Measurements from ENCODE around the gene NKAIN2.

The NKAIN2 gene

DNA sequence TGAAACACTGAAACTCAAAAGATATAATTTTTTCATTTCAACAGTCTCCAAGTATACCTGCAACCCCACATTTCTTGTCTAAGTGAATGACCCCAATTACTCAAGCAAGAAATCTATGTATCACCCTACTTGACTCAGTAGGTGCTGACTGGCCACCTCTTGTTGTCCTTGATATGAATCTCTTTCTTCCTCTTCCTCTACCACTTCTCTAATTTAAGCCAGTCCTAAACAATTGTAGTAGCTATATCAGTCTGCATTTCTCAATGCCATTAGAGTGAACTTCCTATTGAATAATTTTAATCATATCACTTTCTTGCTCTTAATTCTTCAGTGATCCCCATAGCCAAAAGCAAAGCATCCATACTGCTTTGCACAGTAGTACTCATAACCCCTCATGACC, 93.2 kb downstream of the NKAIN2 start:
- no peak overlapping the region for H3K56ac ChIP-seq (ENCODE audit: low read length)
- H3K79me2 ChIP-seq (ENCODE audit: control insufficient read depth, insufficient read depth, low read length): no peaks in the 10 kb centered on the region
- no peak overlapping the region for H3K4ac ChIP-seq (ENCODE audit: low read depth, low read length)
- no peak overlapping the region for H2AK5ac ChIP-seq (ENCODE audit: low read length)
- H4K8ac ChIP-seq (ENCODE audit: low read depth, low read length): no peak overlapping the region
- no peak overlapping the region for H3K9ac ChIP-seq (ENCODE audit: low read length)
- no peak overlapping the region for H3K23ac ChIP-seq (ENCODE audit: low read length)
- H3K4me1 ChIP-seq (ENCODE audit: control insufficient read depth, low read depth, low read length): no peaks in the 10 kb centered on the region
- H3K36me3 ChIP-seq (ENCODE audit: control insufficient read depth, insufficient read depth, low read length): no peaks in the 10 kb centered on the region
- no peak overlapping the region for H3K27ac ChIP-seq (ENCODE audit: low read depth, low read length)
- no peak overlapping the region for H3K4me3 ChIP-seq (ENCODE audit: low read length)
- no peak overlapping the region for H4K5ac ChIP-seq (ENCODE audit: low read length)
- DNase-seq: no peak
- H2BK5ac ChIP-seq (ENCODE audit: low read length): no peak overlapping the region
- H3K4me2 ChIP-seq (ENCODE audit: low read length): no peak overlapping the region
- no peaks in the 10 kb centered on the region for H3K27me3 ChIP-seq (ENCODE audit: insufficient read depth, low read length, poor library complexity)
- H3K79me1 ChIP-seq (ENCODE audit: low read length): no peaks in the 10 kb centered on the region
- H3K18ac ChIP-seq (ENCODE audit: low read length): no peak overlapping the region
- H2BK15ac ChIP-seq (replicated peaks; ENCODE audit: low read depth): no peak overlapping the region
- no peak overlapping the region for H2BK120ac ChIP-seq (ENCODE audit: low read depth, low read length)

DNA sequence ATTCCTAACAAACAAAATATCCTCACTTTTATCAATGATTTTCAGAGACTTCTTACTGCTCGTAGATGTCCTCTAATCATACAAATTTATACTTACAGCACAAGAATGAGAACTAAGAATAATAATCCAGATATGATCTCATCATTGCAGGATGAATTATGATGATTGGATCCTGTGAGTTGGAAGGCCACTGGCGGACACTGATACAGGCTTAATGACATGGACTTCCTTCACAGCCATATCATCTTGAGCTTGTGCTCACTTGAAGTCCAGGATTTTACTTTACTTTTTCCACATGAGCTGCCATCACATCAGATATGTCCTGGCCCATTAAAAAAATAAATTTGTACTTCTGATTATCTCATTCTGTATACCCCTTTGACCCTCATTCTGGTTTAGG, 94.3 kb downstream of the NKAIN2 start:
- Histone ChIP-seq H3K23ac (ENCODE audit: low read length) (no peak overlapping the region), H3K36me3 (ENCODE audit: control insufficient read depth, insufficient read depth, low read length) (no peaks in the 10 kb centered on the region), H3K27ac (ENCODE audit: low read depth, low read length) (no peak overlapping the region), H2AK5ac (ENCODE audit: low read length) (no peak overlapping the region), H3K79me1 (ENCODE audit: low read length) (no peaks in the 10 kb centered on the region), H4K5ac (ENCODE audit: low read length) (no peak overlapping the region), H3K27me3 (ENCODE audit: insufficient read depth, low read length, poor library complexity) (no peaks in the 10 kb centered on the region), H3K4me1 (ENCODE audit: control insufficient read depth, low read depth, low read length) (no peaks in the 10 kb centered on the region), H3K9ac (ENCODE audit: low read length) (no peak overlapping the region), H3K4ac (ENCODE audit: low read depth, low read length) (no peak overlapping the region), H2BK120ac (ENCODE audit: low read depth, low read length) (no peak overlapping the region), H3K56ac (ENCODE audit: low read length) (no peak overlapping the region), H2BK15ac (replicated peaks; ENCODE audit: low read depth) (no peak overlapping the region), H3K79me2 (ENCODE audit: control insufficient read depth, insufficient read depth, low read length) (no peaks in the 10 kb centered on the region), H3K4me3 (ENCODE audit: low read length) (no peak overlapping the region), H2BK5ac (ENCODE audit: low read length) (no peak overlapping the region), H3K18ac (ENCODE audit: low read length) (no peak overlapping the region), H4K8ac (ENCODE audit: low read depth, low read length) (no peak overlapping the region), H3K4me2 (ENCODE audit: low read length) (no peak overlapping the region)
- DNase-seq: no peak
- WGBS (ENCODE audit: extremely low coverage, insufficient coverage, low lambda C conversion rate): 100% methylated on average over 1 of the region's 2 CpGs

DNA sequence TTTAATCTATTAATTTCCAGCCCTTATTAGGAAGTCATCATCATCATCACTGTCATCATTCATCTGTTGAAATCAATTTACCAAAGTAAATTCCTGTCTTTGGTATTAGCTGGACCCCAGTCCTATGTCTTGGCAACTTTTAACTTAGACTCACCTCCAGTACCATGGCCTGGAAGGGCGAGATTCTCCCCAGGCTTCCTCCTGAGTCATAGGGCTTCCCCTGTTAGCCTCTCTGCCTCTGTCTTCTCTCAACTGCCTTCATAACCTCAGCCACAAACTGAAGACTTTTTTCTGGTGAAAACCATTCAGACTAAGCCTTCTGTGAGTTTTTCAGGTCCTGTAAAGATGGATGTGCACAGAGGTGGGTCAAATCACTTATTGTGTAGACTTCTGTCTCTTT, 95.0 kb downstream of the NKAIN2 start:
- H2BK15ac ChIP-seq (replicated peaks; ENCODE audit: low read depth): no peak overlapping the region
- H3K79me2 ChIP-seq (ENCODE audit: control insufficient read depth, insufficient read depth, low read length): no peaks in the 10 kb centered on the region
- no peak overlapping the region for H3K18ac ChIP-seq (ENCODE audit: low read length)
- H3K23ac ChIP-seq (ENCODE audit: low read length): no peak overlapping the region
- H3K79me1 ChIP-seq (ENCODE audit: low read length): no peaks in the 10 kb centered on the region
- no peaks in the 10 kb centered on the region for H3K4me1 ChIP-seq (ENCODE audit: control insufficient read depth, low read depth, low read length)
- no peak for DNase-seq
- H3K4ac ChIP-seq (ENCODE audit: low read depth, low read length): no peak overlapping the region
- H3K36me3 ChIP-seq (ENCODE audit: control insufficient read depth, insufficient read depth, low read length): no peaks in the 10 kb centered on the region
- no CpG with 5 or more reads among the region's 1 CpG for WGBS (ENCODE audit: extremely low coverage, insufficient coverage, low lambda C conversion rate)
- no peak overlapping the region for H3K4me3 ChIP-seq (ENCODE audit: low read length)
- H3K27me3 ChIP-seq (ENCODE audit: insufficient read depth, low read length, poor library complexity): no peaks in the 10 kb centered on the region
- no peak overlapping the region for H3K56ac ChIP-seq (ENCODE audit: low read length)
- no peak overlapping the region for H2BK120ac ChIP-seq (ENCODE audit: low read depth, low read length)
- H4K8ac ChIP-seq (ENCODE audit: low read depth, low read length): no peak overlapping the region
- no peak overlapping the region for H3K27ac ChIP-seq (ENCODE audit: low read depth, low read length)
- no peak overlapping the region for H2BK5ac ChIP-seq (ENCODE audit: low read length)
- H3K9ac ChIP-seq (ENCODE audit: low read length): no peak overlapping the region
- H2AK5ac ChIP-seq (ENCODE audit: low read length): no peak overlapping the region
- no peak overlapping the region for H3K4me2 ChIP-seq (ENCODE audit: low read length)
- no peak overlapping the region for H4K5ac ChIP-seq (ENCODE audit: low read length)

DNA sequence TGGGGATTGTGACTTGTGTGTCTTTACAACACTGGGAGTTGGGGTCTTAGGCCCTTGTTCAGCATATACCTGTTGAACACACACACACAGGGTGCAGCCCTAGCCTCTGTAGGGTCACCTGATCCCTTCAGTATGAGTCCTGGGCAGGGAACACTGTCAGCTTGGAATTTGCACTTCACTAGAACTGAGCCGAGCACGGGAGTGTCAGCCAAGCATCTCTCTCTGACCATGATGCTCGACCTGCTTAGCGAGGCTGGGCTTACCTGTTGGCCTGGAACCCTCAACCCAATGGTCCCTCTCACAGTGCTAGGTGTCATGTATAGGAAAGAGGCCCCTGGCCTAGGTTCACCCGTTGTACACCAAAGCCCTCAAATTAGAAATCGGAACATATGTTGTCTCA, 96.1 kb downstream of the NKAIN2 start:
- no peak overlapping the region for H4K5ac ChIP-seq (ENCODE audit: low read length)
- no peak overlapping the region for H2BK5ac ChIP-seq (ENCODE audit: low read length)
- no peak overlapping the region for H3K4me3 ChIP-seq (ENCODE audit: low read length)
- no peaks in the 10 kb centered on the region for H3K36me3 ChIP-seq (ENCODE audit: control insufficient read depth, insufficient read depth, low read length)
- H4K8ac ChIP-seq (ENCODE audit: low read depth, low read length): no peak overlapping the region
- H3K27ac ChIP-seq (ENCODE audit: low read depth, low read length): no peak overlapping the region
- H3K23ac ChIP-seq (ENCODE audit: low read length): no peak overlapping the region
- no peak overlapping the region for H3K4me2 ChIP-seq (ENCODE audit: low read length)
- no peak overlapping the region for H3K9ac ChIP-seq (ENCODE audit: low read length)
- no peak overlapping the region for H2BK120ac ChIP-seq (ENCODE audit: low read depth, low read length)
- no peak overlapping the region for H3K56ac ChIP-seq (ENCODE audit: low read length)
- no peak for DNase-seq
- H3K79me2 ChIP-seq (ENCODE audit: control insufficient read depth, insufficient read depth, low read length): no peaks in the 10 kb centered on the region
- H2AK5ac ChIP-seq (ENCODE audit: low read length): no peak overlapping the region
- H3K79me1 ChIP-seq (ENCODE audit: low read length): no peaks in the 10 kb centered on the region
- H3K18ac ChIP-seq (ENCODE audit: low read length): no peak overlapping the region
- no peak overlapping the region for H2BK15ac ChIP-seq (replicated peaks; ENCODE audit: low read depth)
- H3K4me1 ChIP-seq (ENCODE audit: control insufficient read depth, low read depth, low read length): no peaks in the 10 kb centered on the region
- no CpG with 5 or more reads among the region's 6 CpGs for WGBS (ENCODE audit: extremely low coverage, insufficient coverage, low lambda C conversion rate)
- H3K27me3 ChIP-seq (ENCODE audit: insufficient read depth, low read length, poor library complexity): no peaks in the 10 kb centered on the region
- no peak overlapping the region for H3K4ac ChIP-seq (ENCODE audit: low read depth, low read length)

DNA sequence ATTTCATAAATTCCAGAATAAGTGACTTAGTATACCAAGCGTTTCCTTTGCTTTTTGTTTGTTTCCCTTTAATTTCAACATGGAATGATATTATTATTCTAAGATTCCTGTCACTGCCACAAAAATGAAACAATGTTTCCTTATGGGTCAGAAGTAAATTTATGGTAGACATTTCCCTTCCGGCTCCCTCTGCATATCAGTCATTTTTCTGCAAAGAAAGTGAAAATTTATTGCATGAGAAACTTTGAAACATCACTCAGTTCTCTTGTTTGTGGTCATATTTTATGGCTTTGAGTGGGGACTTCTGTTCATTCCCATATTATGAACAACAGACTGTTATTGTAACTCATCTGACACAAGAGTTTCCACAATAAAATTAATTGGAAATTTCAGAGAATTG, 97.8 kb downstream of the NKAIN2 start:
- H2AK5ac ChIP-seq (ENCODE audit: low read length): no peak overlapping the region
- H3K56ac ChIP-seq (ENCODE audit: low read length): no peak overlapping the region
- no peak overlapping the region for H3K18ac ChIP-seq (ENCODE audit: low read length)
- no peak overlapping the region for H3K4me2 ChIP-seq (ENCODE audit: low read length)
- WGBS (ENCODE audit: extremely low coverage, insufficient coverage, low lambda C conversion rate): no CpG with 5 or more reads among the region's 2 CpGs
- no peak overlapping the region for H3K23ac ChIP-seq (ENCODE audit: low read length)
- H3K27ac ChIP-seq (ENCODE audit: low read depth, low read length): no peak overlapping the region
- H2BK5ac ChIP-seq (ENCODE audit: low read length): no peak overlapping the region
- no peaks in the 10 kb centered on the region for H3K79me1 ChIP-seq (ENCODE audit: low read length)
- H3K79me2 ChIP-seq (ENCODE audit: control insufficient read depth, insufficient read depth, low read length): no peaks in the 10 kb centered on the region
- no peak overlapping the region for H4K5ac ChIP-seq (ENCODE audit: low read length)
- H3K36me3 ChIP-seq (ENCODE audit: control insufficient read depth, insufficient read depth, low read length): no peaks in the 10 kb centered on the region
- H3K9ac ChIP-seq (ENCODE audit: low read length): no peak overlapping the region
- H2BK120ac ChIP-seq (ENCODE audit: low read depth, low read length): no peak overlapping the region
- H2BK15ac ChIP-seq (replicated peaks; ENCODE audit: low read depth): no peak overlapping the region
- H3K4me3 ChIP-seq (ENCODE audit: low read length): no peak overlapping the region
- no peaks in the 10 kb centered on the region for H3K27me3 ChIP-seq (ENCODE audit: insufficient read depth, low read length, poor library complexity)
- no peak for DNase-seq
- no peak overlapping the region for H4K8ac ChIP-seq (ENCODE audit: low read depth, low read length)
- no peak overlapping the region for H3K4ac ChIP-seq (ENCODE audit: low read depth, low read length)
- no peaks in the 10 kb centered on the region for H3K4me1 ChIP-seq (ENCODE audit: control insufficient read depth, low read depth, low read length)

DNA sequence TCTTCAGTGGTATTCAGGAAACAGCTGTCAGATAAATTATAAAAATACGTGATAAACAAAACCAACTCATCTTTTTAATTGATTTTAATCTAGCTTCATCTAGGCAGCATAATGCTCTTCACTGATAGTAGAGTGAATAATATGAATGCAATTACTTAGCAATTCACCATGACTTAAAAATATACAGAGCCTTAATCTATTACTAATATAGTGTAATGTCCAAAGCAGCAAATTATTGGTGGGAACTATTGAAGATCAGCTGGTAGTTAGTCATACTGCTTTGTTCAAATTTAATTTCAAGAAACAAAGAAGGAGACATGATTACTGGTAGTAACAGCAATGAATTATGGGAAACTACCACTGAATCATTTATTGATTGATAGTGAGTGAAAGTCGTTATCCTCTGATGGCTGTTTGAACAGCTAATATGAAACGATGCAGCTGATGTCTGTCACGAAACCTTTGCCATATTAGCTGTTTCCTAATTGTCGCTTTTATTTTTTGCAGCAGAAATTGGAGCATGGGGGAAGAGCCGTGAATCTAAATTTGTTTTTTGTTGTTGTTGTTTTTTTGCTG, 99.2 kb downstream of the NKAIN2 start:
- H3K4me3 ChIP-seq (ENCODE audit: low read length): no peak overlapping the region

More for the DNA sequence above, 99.2 kb downstream of the NKAIN2 start:
- no peak overlapping the region for H3K23ac ChIP-seq (ENCODE audit: low read length)
- no peak overlapping the region for H3K9ac ChIP-seq (ENCODE audit: low read length)
- no peak overlapping the region for H4K8ac ChIP-seq (ENCODE audit: low read depth, low read length)
- H3K56ac ChIP-seq (ENCODE audit: low read length): no peak overlapping the region
- no peaks in the 10 kb centered on the region for H3K79me1 ChIP-seq (ENCODE audit: low read length)
- no peak overlapping the region for H3K4me2 ChIP-seq (ENCODE audit: low read length)
- no peak overlapping the region for H3K27ac ChIP-seq (ENCODE audit: low read depth, low read length)
- H3K79me2 ChIP-seq (ENCODE audit: control insufficient read depth, insufficient read depth, low read length): no peaks in the 10 kb centered on the region
- H3K4ac ChIP-seq (ENCODE audit: low read depth, low read length): no peak overlapping the region
- H2BK15ac ChIP-seq (replicated peaks; ENCODE audit: low read depth): no peak overlapping the region
- H3K36me3 ChIP-seq (ENCODE audit: control insufficient read depth, insufficient read depth, low read length): no peaks in the 10 kb centered on the region
- no peak for DNase-seq
- no peak overlapping the region for H2BK120ac ChIP-seq (ENCODE audit: low read depth, low read length)
- no CpG with 5 or more reads among the region's 6 CpGs for whole genome bisulfite sequencing (ENCODE audit: extremely low coverage, insufficient coverage, low lambda C conversion rate)
- no peak overlapping the region for H4K5ac ChIP-seq (ENCODE audit: low read length)
- H3K27me3 ChIP-seq (ENCODE audit: insufficient read depth, low read length, poor library complexity): no peaks in the 10 kb centered on the region
- no peak overlapping the region for H2AK5ac ChIP-seq (ENCODE audit: low read length)
- no peaks in the 10 kb centered on the region for H3K4me1 ChIP-seq (ENCODE audit: control insufficient read depth, low read depth, low read length)
- H2BK5ac ChIP-seq (ENCODE audit: low read length): no peak overlapping the region
- no peak overlapping the region for H3K18ac ChIP-seq (ENCODE audit: low read length)
